ENCODE results near the gene KMT2B.

Gene KMT2B

DNA sequence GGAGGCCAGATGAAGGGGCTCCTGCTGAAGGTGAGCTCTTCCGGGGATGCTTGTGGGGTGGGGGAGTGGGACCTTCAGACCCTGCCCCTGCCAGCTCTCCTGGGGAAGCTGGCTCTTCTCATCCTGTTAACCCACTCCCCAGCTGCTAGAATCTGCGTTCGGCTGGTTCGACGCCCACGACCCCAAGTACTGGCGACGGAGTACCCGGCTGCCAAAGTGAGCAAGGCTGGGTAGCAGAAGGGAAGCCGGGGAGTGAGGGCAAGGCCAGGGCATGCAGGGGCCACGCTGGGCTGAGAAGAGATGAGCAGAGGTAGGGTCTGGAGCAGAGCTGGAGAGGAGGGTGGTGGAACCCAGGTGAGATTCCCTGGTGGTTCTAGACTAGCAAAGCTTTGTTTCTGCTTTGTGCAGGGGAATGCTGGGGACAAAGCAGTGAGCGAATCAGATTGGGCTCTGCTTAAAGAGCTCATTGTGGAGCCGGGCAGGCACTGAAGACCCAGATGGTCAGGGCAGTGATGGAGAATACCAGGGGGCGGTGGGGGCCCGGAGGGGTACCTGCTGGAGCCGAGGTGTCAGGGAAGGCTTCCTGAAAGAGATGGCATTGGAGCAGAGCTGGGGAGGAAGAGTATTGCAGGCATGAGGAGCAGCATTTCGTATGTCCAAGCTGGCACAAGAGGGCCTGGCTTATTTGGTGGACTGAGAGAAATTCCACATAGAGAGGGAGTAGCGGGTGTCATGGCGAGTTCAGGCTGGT, 10.3 kb downstream of the KMT2B start:
- H3K9me3 ChIP-seq (ENCODE audit: control insufficient read depth, low read length) = no peaks in the 10 kb centered on the region
- H3K4me3 ChIP-seq (ENCODE audit: extremely low read depth, insufficient read depth, low read length, poor library complexity, severe bottlenecking) = no peak overlapping the region
- H3K4me1 ChIP-seq (ENCODE audit: control insufficient read depth, insufficient read depth, low read length, poor library complexity, severe bottlenecking) = peaks cover 3% of the 10 kb centered on the region
- no peak overlapping the region for H3K27ac ChIP-seq (ENCODE audit: low read depth, low read length, severe bottlenecking)
- H3K36me3 ChIP-seq (ENCODE audit: control insufficient read depth, insufficient read depth, low read length) = peaks cover 98% of the 10 kb centered on the region
- WGBS, 2 experiments (ENCODE audit: insufficient coverage in 2 of 2) = 96 to 98% methylated on average over 18 to 19 of the region's 19 CpGs

DNA sequence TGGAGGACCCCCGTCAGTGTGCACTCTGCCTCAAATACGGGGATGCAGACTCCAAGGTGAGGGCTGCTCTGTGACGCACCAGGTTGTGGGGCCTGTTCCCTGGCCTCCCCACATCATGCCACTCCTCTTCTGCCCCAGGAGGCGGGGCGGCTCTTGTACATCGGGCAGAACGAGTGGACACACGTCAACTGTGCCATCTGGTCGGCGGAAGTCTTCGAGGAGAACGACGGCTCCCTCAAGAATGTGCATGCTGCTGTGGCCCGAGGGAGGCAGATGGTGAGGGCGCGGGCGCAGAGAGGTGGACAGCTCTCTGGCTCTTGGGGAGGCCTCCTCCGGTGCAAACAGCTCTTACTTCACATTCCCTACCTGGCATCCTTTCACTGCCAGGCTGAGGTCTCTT, 11.2 kb downstream of the KMT2B start:
- peaks cover 98% of the 10 kb centered on the region for H3K36me3 ChIP-seq (ENCODE audit: control insufficient read depth, insufficient read depth, low read length)
- no peaks in the 10 kb centered on the region for H3K9me3 ChIP-seq (ENCODE audit: control insufficient read depth, low read length)
- 95% methylated on average over 16 to 18 of the region's 18 CpGs for WGBS, 2 experiments (ENCODE audit: insufficient coverage in 2 of 2)
- peaks cover 3% of the 10 kb centered on the region for H3K4me1 ChIP-seq (ENCODE audit: control insufficient read depth, insufficient read depth, low read length, poor library complexity, severe bottlenecking)
- no peak overlapping the region for H3K4me3 ChIP-seq (ENCODE audit: extremely low read depth, insufficient read depth, low read length, poor library complexity, severe bottlenecking)
- no peak overlapping the region for H3K27ac ChIP-seq (ENCODE audit: low read depth, low read length, severe bottlenecking)

DNA sequence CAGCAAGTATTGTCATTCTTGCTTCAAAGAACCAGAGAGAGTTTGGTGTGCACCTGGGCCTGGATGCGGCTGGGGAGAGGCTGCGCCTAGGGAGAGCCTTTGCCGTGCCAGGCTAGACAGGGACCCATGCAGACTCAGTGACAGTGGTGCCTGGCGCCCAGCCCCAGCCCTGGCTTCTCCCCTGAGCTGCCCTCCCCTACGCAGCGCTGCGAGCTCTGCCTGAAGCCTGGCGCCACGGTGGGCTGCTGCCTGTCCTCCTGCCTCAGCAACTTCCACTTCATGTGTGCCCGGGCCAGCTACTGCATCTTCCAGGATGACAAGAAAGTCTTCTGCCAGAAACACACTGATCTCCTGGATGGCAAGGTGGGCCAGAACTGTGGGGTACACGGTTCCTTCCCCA, 12.0 kb downstream of the KMT2B start:
- Histone ChIP-seq H3K36me3 (ENCODE audit: control insufficient read depth, insufficient read depth, low read length) (peaks cover 98% of the 10 kb centered on the region), H3K9me3 (ENCODE audit: control insufficient read depth, low read length) (no peaks in the 10 kb centered on the region), H3K4me1 (ENCODE audit: control insufficient read depth, insufficient read depth, low read length, poor library complexity, severe bottlenecking) (peaks cover 3% of the 10 kb centered on the region), H3K27ac (ENCODE audit: low read depth, low read length, severe bottlenecking) (no peak overlapping the region), H3K4me3 (ENCODE audit: extremely low read depth, insufficient read depth, low read length, poor library complexity, severe bottlenecking) (no peak overlapping the region)
- WGBS, 2 experiments (ENCODE audit: insufficient coverage in 2 of 2) = 94 to 97% methylated on average over 11 of the region's 11 CpGs

DNA sequence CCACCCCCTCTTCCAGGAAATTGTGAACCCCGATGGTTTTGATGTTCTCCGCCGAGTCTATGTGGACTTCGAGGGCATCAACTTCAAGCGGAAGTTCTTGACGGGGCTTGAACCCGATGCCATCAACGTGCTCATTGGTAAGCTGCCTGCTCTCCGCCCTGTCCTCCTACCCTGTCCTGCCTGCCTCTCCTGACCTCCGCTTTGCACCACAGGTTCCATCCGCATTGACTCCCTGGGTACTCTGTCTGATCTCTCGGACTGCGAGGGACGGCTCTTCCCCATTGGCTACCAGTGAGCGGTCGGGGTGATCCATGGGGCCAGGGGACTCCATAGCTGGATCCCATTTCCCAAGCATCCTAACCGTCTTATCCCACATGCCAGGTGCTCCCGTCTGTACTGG, 12.5 kb downstream of the KMT2B start:
- H3K36me3 ChIP-seq (ENCODE audit: control insufficient read depth, insufficient read depth, low read length) = peaks cover 98% of the 10 kb centered on the region
- peaks cover 3% of the 10 kb centered on the region for H3K4me1 ChIP-seq (ENCODE audit: control insufficient read depth, insufficient read depth, low read length, poor library complexity, severe bottlenecking)
- WGBS, 2 experiments (ENCODE audit: insufficient coverage in 2 of 2) = 95 to 96% methylated on average over 18 of the region's 18 CpGs
- H3K27ac ChIP-seq (ENCODE audit: low read depth, low read length, severe bottlenecking) = no peak overlapping the region
- H3K4me3 ChIP-seq (ENCODE audit: extremely low read depth, insufficient read depth, low read length, poor library complexity, severe bottlenecking) = no peak overlapping the region
- H3K9me3 ChIP-seq (ENCODE audit: control insufficient read depth, low read length) = no peaks in the 10 kb centered on the region

DNA sequence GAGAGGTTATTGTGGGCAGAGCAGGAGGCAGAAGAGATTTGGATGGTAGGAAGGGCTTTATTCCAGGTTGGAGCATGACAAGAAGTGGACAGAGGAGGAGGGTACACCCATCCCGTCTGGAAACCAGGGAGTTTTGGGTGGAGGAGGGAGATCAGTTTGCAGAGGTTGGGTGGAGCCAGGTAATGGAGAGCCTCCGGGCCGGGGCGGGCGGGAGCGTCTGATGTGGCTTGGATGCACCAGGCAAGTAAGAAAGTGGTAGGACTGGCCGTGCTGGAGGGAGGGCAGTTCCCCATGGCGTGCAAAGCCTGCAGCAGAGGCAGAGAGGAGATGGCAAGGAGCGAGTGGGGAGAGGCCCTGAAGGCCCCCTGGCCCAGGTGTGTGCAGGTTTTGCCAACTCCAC, 13.6 kb downstream of the KMT2B start:
- WGBS, 2 experiments (ENCODE audit: insufficient coverage in 2 of 2) = 96 to 97% methylated on average over 8 of the region's 9 CpGs
- Histone ChIP-seq H3K27ac (ENCODE audit: low read depth, low read length, severe bottlenecking) (no peak overlapping the region), H3K4me1 (ENCODE audit: control insufficient read depth, insufficient read depth, low read length, poor library complexity, severe bottlenecking) (peaks cover 3% of the 10 kb centered on the region), H3K36me3 (ENCODE audit: control insufficient read depth, insufficient read depth, low read length) (peaks cover 97% of the 10 kb centered on the region), H3K9me3 (ENCODE audit: control insufficient read depth, low read length) (no peaks in the 10 kb centered on the region), H3K4me3 (ENCODE audit: extremely low read depth, insufficient read depth, low read length, poor library complexity, severe bottlenecking) (no peak overlapping the region)

DNA sequence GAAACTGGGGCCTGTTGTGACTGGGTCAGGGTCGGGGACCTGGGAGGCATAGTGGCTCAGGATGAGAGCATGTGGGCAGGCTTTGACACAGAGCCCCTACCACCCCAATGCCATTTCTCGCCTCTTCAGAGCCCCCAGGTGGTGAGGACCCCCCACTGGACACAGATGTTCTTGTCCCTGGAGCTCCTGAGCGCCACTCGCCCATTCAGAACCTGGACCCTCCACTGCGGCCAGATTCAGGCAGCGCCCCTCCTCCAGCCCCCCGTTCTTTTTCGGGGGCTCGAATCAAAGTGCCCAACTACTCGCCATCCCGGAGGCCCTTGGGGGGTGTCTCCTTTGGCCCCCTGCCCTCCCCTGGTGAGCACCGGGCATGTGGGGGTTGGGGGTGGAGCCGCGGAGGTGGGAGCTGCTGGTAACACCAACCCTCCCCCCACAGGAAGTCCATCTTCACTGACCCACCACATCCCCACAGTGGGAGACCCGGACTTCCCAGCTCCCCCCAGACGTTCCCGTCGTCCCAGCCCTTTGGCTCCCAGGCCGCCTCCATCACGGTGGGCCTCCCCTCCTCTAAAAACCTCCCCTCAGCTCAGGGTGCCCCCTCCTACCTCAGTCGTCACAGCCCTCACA, 14.1 kb downstream of the KMT2B start:
- Histone ChIP-seq H3K4me3 (ENCODE audit: extremely low read depth, insufficient read depth, low read length, poor library complexity, severe bottlenecking) (no peak overlapping the region), H3K27ac (ENCODE audit: low read depth, low read length, severe bottlenecking) (no peak overlapping the region), H3K9me3 (ENCODE audit: control insufficient read depth, low read length) (no peaks in the 10 kb centered on the region), H3K36me3 (ENCODE audit: control insufficient read depth, insufficient read depth, low read length) (peaks cover 97% of the 10 kb centered on the region), H3K4me1 (ENCODE audit: control insufficient read depth, insufficient read depth, low read length, poor library complexity, severe bottlenecking) (peaks cover 3% of the 10 kb centered on the region)
- WGBS, 2 experiments (ENCODE audit: insufficient coverage in 2 of 2) = 88 to 93% methylated on average over 11 to 13 of the region's 21 CpGs

DNA sequence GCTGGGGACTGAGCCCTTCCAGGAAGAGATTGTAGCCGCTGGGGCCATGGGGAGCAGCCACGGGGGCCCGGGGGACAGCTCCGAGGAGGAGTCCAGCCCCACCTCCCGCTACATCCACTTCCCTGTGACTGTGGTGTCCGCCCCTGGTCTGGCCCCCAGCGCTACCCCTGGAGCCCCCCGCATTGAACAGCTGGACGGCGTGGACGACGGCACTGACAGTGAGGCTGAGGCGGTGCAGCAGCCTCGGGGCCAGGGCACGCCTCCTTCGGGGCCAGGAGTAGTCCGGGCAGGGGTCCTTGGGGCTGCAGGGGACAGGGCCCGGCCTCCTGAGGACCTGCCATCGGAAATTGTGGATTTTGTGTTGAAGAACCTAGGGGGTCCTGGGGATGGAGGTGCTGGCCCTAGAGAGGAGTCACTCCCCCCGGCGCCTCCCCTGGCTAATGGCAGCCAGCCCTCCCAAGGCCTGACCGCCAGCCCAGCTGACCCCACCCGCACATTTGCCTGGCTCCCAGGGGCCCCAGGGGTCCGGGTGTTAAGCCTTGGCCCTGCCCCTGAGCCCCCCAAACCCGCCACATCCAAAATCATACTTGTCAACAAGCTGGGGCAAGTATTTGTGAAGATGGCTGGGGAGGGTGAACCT, 14.9 kb downstream of the KMT2B start:
- WGBS, 2 experiments (ENCODE audit: insufficient coverage in 2 of 2) = 95 to 97% methylated on average over 21 to 23 of the region's 25 CpGs
- peaks cover 3% of the 10 kb centered on the region for H3K4me1 ChIP-seq (ENCODE audit: control insufficient read depth, insufficient read depth, low read length, poor library complexity, severe bottlenecking)
- no peak overlapping the region for H3K4me3 ChIP-seq (ENCODE audit: extremely low read depth, insufficient read depth, low read length, poor library complexity, severe bottlenecking)
- no peaks in the 10 kb centered on the region for H3K9me3 ChIP-seq (ENCODE audit: control insufficient read depth, low read length)
- H3K27ac ChIP-seq (ENCODE audit: low read depth, low read length, severe bottlenecking) = no peak overlapping the region
- H3K36me3 ChIP-seq (ENCODE audit: control insufficient read depth, insufficient read depth, low read length) = peaks cover 97% of the 10 kb centered on the region

DNA sequence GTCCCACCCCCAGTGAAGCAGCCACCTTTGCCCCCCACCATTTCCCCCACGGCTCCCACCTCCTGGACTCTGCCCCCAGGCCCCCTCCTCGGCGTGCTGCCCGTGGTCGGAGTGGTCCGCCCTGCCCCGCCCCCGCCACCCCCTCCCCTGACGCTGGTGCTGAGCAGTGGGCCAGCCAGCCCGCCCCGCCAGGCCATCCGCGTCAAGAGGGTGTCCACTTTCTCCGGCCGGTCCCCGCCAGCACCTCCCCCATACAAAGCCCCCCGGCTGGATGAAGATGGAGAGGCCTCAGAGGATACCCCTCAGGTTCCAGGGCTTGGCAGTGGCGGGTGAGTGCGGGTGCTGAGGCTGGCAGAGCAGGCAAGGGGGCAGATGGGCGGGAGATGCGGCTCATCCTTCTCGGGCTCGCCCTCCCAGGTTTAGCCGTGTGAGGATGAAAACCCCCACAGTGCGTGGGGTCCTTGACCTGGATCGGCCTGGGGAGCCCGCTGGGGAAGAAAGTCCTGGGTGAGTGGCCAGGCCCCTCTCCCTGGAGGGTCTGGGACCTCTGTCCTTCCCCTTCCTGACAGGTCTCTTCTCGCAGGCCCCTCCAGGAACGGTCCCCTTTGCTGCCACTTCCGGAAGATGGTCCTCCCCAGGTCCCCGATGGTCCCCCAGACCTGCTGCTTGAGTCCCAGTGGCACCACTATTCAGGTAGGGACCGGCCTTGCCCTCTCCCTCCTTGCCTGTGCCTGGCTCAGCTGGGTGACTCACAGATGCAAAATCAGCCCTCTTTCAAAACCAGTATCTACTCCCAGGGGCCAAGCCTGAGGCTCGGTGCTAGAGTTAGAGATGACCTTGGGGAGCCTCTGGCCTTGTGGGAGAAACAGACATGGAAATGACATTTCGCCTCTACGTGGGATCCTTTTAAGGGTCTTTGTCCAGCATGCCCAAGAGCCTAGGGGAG, 15.7 kb downstream of the KMT2B start:
- peaks cover 97% of the 10 kb centered on the region for H3K36me3 ChIP-seq (ENCODE audit: control insufficient read depth, insufficient read depth, low read length)
- WGBS, 2 experiments (ENCODE audit: insufficient coverage in 2 of 2) = 93 to 98% methylated on average over 16 to 22 of the region's 35 CpGs
- no peak overlapping the region for H3K4me3 ChIP-seq (ENCODE audit: extremely low read depth, insufficient read depth, low read length, poor library complexity, severe bottlenecking)
- no peaks in the 10 kb centered on the region for H3K9me3 ChIP-seq (ENCODE audit: control insufficient read depth, low read length)
- peaks cover 3% of the 10 kb centered on the region for H3K4me1 ChIP-seq (ENCODE audit: control insufficient read depth, insufficient read depth, low read length, poor library complexity, severe bottlenecking)
- no peak overlapping the region for H3K27ac ChIP-seq (ENCODE audit: low read depth, low read length, severe bottlenecking)

DNA sequence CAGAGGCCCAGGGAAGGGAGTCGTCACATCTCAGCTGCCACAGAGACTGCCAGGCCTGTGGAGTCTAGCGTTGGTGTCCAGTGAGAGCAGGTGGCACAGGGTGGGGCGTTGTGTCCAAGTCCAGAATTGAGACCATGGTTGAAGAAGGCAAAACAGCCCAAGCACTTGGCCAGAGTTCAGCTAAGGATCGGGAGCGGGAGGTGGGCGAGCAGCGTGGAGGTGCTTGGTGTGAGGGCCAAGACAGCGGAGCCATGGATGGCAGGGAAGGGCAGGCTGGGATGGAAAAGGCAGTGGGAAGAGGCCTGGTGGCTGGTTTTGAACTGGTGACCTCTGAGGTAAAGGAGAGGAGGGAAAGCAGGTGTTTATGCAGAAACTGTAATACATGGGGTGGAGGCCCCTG, 16.5 kb downstream of the KMT2B start:
- WGBS, 2 experiments (ENCODE audit: insufficient coverage in 2 of 2) = 98% methylated on average over 8 of the region's 8 CpGs
- Histone ChIP-seq H3K27ac (ENCODE audit: low read depth, low read length, severe bottlenecking) (no peak overlapping the region), H3K9me3 (ENCODE audit: control insufficient read depth, low read length) (no peaks in the 10 kb centered on the region)

DNA sequence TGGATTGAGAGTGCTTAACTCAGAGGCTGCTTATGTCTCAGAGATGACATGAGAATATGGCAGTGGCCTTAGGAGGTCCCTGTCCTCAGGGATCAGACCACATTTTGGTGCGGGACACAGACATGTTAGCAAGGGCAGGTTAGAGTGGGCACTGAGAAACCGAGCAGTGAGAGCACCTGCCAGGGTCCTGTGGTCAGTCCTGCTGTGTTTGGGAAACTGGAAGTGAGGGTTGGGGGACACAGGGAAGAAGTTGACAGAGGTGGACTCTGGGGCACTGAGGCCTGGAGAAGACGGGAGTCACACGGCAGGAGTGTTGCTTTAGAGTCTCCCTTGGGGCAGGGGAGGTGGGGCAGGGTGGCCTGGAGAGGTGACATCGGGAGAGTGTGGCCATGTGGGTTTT, 17.1 kb downstream of the KMT2B start:
- H3K4me1 ChIP-seq (ENCODE audit: control insufficient read depth, insufficient read depth, low read length, poor library complexity, severe bottlenecking) = peaks cover 8% of the 10 kb centered on the region
- 91 to 97% methylated on average over 5 of the region's 5 CpGs for WGBS, 2 experiments (ENCODE audit: insufficient coverage in 2 of 2)
- H3K4me3 ChIP-seq (ENCODE audit: extremely low read depth, insufficient read depth, low read length, poor library complexity, severe bottlenecking) = no peak overlapping the region
- H3K9me3 ChIP-seq (ENCODE audit: control insufficient read depth, low read length) = no peaks in the 10 kb centered on the region
- no peak overlapping the region for H3K27ac ChIP-seq (ENCODE audit: low read depth, low read length, severe bottlenecking)
- peaks cover 92% of the 10 kb centered on the region for H3K36me3 ChIP-seq (ENCODE audit: control insufficient read depth, insufficient read depth, low read length)

More for the DNA sequence above, 16.5 kb downstream of the KMT2B start:
- no peak overlapping the region for H3K4me3 ChIP-seq (ENCODE audit: extremely low read depth, insufficient read depth, low read length, poor library complexity, severe bottlenecking)
- peaks cover 3% of the 10 kb centered on the region for H3K4me1 ChIP-seq (ENCODE audit: control insufficient read depth, insufficient read depth, low read length, poor library complexity, severe bottlenecking)
- H3K36me3 ChIP-seq (ENCODE audit: control insufficient read depth, insufficient read depth, low read length) = peaks cover 97% of the 10 kb centered on the region
